Measurements from ENCODE around the gene TSPAN13.

The TSPAN13 gene

GRCh38 chr7:16833373-16833772, 79.8 kb downstream of the TSPAN13 start:
- no peaks in the 10 kb centered on the region for H3K9me3 ChIP-seq (ENCODE audit: severe bottlenecking)
- H3K27me3 ChIP-seq (ENCODE audit: insufficient read depth, poor library complexity, severe bottlenecking), result no peaks in the 10 kb centered on the region
- ATAC-seq (ENCODE audit: low read depth), result no peak
- no peak overlapping the region for H3K27ac ChIP-seq (ENCODE audit: poor library complexity, severe bottlenecking)
- H3K4me1 ChIP-seq (ENCODE audit: insufficient read depth, poor library complexity, severe bottlenecking), result no peaks in the 10 kb centered on the region
- H3K36me3 ChIP-seq (ENCODE audit: low read depth), result no peaks in the 10 kb centered on the region
- no peak for DNase-seq (ENCODE audit: low spot score)
- H3K4me3 ChIP-seq (ENCODE audit: severe bottlenecking), result no peak overlapping the region
- TF ChIP-seq CTCF (IDR thresholded peaks at IDR 0.05; ENCODE audit: poor library complexity, severe bottlenecking), result no peak
